HUES64 (cell line): ENCODE measurements around the gene SHF.

Experiments used
- H3K27ac ChIP-seq: 2 replicates; pipeline ENCODE4 v1.7.0; 2013; ENCODE audit warnings: low read depth, low read length, inconsistent platforms
- H3K27me3 ChIP-seq: 2 replicates; pipeline ENCODE4 v1.6.1; 2013; ENCODE audit warnings: mild to moderate bottlenecking, low read length; ENCODE audit not compliant: insufficient read depth
- H3K36me3 ChIP-seq: 2 replicates; pipeline ENCODE4 v1.6.1; 2013; ENCODE audit warnings: mild to moderate bottlenecking, low read length; ENCODE audit not compliant: insufficient read depth
- H3K4me1 ChIP-seq: 2 replicates; pipeline ENCODE4 v1.6.1; 2013; ENCODE audit warnings: mild to moderate bottlenecking, low read length, moderate library complexity; ENCODE audit not compliant: insufficient read depth
- H3K4me3 ChIP-seq: 2 replicates; pipeline ENCODE4 v1.5.1; 2013; ENCODE audit warnings: mild to moderate bottlenecking, low read length, moderate library complexity
- H3K9ac ChIP-seq: 2 replicates; pipeline ENCODE4 v1.6.1; 2013; ENCODE audit warnings: mild to moderate bottlenecking, low read depth, low read length
- H3K9me3 ChIP-seq: 2 replicates; pipeline ENCODE4 v1.6.1; 2013; ENCODE audit warnings: low read depth, low read length; ENCODE audit not compliant: insufficient read depth
- WGBS: fragments of 150-250, 120-280 bp; methylation state at CpG from one replicate; pipeline ENCODE4 v1.1.7; 2013; ENCODE audit warnings: missing lambda C conversion rate; 5-methylcytosine and 5-hydroxymethylcytosine counted together

Gene SHF

DNA sequence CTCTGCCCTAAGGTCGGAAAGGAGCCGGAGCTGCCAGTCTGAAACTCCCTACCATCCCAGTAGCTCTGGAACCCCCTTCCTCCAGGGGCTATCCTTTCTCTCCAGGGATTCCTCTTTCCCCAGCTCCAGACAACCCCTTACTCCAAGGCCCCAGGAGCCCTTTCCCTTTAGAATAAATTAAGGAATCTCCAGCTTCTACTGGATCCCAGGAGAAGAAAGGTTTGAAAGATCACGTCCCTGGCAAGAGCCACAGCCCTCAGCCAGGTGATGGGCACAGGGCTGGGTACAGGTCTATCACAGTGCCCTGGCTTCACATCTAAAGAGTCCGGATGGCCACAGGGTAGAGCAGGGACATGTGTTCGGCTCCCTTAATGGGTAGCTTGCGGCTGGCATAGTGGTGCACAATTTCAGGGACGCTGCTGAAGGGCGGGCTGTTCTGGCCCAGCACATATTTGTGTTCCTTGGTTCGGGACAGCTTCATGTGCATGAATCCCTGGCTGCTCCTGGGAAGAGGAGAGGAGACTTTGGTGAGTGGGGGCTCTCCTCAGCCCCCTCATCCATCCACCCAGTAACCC lies 20.0 kb downstream of the SHF start:
- Histone ChIP-seq H3K27ac (no peak overlapping the region; the same call in 1 of the 2 replicates), H3K36me3 (0 out of 2 replicates have a peak, but pooled peaks cover 4% of the 10 kb centered on the region), H3K9me3 (no peaks in the 10 kb centered on the region), H3K4me3 (peak overlapping the region; percentile 73), H3K9ac (0 out of 2 replicates have a peak overlapping the region, but pooled peaks have one; percentile 10), H3K4me1 (peaks cover 19% of the 10 kb centered on the region), H3K27me3 (no peaks in the 10 kb centered on the region)
- 70% methylated on average over 9 of the region's 9 CpGs for WGBS

DNA sequence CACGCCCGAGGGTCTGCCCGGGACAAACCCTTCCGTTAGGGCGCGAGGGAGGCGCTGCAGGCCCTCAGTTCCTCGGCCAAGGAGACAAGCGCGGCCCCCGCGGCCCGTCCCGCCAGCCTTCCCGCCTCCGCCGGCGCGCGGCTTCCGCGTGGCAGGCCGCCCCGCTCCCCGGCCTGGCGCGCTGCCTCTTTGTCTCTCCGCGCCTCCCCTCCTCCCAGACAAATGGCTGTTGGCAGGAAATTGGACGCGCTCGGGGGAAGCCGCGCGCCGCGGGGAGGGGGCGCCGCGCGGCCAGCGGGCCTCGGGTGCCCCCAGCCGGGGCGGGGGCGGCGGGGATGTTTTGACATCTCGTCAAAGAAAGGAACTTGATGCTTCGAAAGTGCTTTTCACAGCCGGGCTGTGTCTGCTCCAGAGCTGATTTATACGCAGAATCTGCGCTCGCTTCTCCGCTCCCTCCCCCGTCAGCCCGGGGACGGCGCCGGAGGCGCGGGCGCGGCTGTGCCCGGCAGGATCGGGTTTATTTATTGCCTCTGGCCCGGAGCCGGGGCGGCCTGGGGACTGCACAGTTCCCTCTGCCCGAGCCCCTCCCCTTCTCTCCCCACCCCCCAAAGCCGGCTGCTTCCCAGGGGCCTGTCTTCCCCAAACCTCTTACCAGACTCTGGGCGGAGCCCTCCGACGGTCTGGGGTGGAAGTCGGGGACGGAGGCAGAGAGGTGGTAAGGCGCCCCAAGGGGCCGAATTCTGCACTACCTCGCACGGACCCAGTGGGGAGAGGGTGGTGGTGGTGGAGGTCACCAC lies 20.7 kb downstream of the SHF start:
- peak overlapping the region; percentile 73 for H3K4me3 ChIP-seq
- peaks cover 19% of the 10 kb centered on the region for H3K4me1 ChIP-seq
- WGBS: under 1% methylated on average over 79 of the region's 79 CpGs
- H3K27ac ChIP-seq: peak overlapping the region; percentile 96
- 0 out of 2 replicates have a peak, but pooled peaks cover 4% of the 10 kb centered on the region for H3K36me3 ChIP-seq
- no peaks in the 10 kb centered on the region for H3K9me3 ChIP-seq
- H3K9ac ChIP-seq: peak overlapping the region; percentile 97
- no peaks in the 10 kb centered on the region for H3K27me3 ChIP-seq

DNA sequence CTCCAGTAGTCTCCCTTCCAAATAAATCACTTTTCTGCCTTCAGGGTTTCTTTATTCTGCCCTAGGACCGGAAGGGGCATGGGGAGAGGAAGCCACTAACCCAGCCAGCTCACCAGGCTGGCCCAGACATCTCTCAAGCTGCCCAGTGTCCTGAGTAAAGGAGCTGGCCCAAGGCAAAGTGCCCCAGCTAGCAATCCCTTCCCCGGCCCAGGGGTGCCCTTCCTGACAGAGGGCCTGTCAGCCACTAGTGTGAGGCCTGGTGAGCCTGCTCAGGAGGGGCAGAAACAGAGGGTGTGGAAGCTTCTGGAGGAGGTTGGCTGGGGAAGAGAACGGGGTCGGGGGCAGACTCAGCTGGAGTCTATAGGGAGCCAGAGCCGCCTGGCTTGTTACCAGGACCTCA lies 22.2 kb downstream of the SHF start:
- Histone ChIP-seq H3K27me3 (no peaks in the 10 kb centered on the region), H3K4me3 (no peak overlapping the region), H3K9ac (no peak overlapping the region), H3K36me3 (no peaks in the 10 kb centered on the region), H3K4me1 (peaks cover 19% of the 10 kb centered on the region), H3K27ac (no peak overlapping the region), H3K9me3 (no peaks in the 10 kb centered on the region)
- 91% methylated on average over 4 of the region's 5 CpGs for WGBS

DNA sequence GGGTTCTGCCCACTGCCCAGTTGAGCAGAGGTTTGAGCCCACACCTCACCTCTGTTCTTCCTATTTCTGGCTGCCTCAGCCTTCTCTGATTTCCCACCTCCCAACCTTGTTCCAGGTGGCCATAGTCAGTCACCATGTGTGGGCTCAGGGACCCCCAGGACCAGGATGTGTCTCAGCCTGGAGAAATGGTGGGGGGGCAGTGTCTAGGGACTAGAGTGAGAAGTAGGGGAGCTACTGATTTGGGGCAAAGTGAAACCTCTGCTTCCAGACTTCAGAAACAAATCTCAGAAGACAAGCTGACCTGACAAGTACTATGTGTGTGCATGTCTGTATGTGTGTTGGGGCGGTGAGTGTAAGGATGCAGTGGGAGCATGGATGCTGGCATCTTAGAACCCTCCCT lies 22.9 kb downstream of the SHF start:
- Histone ChIP-seq H3K4me3 (no peak overlapping the region), H3K9ac (no peak overlapping the region), H3K27me3 (no peaks in the 10 kb centered on the region), H3K36me3 (no peaks in the 10 kb centered on the region), H3K9me3 (no peaks in the 10 kb centered on the region), H3K27ac (no peak overlapping the region), H3K4me1 (peaks cover 14% of the 10 kb centered on the region)
- WGBS: no CpG with 5 or more reads among the region's 1 CpG

DNA sequence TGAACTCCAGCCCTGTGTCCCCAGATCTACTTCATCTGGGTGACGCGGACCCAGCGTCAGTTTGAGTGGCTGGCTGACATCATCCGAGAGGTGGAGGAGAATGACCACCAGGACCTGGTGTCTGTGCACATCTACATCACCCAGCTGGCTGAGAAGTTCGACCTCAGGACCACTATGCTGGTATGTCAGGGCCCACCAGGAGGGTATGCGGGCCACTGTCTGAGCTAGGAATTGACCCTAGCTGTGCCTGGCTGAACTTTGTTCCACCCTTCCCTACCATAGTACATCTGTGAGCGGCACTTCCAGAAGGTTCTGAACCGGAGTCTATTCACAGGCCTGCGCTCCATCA lies 24.3 kb downstream of the SHF start:
- no peaks in the 10 kb centered on the region for H3K27me3 ChIP-seq
- H3K9ac ChIP-seq: no peak overlapping the region
- WGBS: 83% methylated on average over 9 of the region's 9 CpGs
- H3K27ac ChIP-seq: no peak overlapping the region
- H3K9me3 ChIP-seq: no peaks in the 10 kb centered on the region
- no peaks in the 10 kb centered on the region for H3K36me3 ChIP-seq
- H3K4me1 ChIP-seq: peaks cover 6% of the 10 kb centered on the region
- H3K4me3 ChIP-seq: no peak overlapping the region

DNA sequence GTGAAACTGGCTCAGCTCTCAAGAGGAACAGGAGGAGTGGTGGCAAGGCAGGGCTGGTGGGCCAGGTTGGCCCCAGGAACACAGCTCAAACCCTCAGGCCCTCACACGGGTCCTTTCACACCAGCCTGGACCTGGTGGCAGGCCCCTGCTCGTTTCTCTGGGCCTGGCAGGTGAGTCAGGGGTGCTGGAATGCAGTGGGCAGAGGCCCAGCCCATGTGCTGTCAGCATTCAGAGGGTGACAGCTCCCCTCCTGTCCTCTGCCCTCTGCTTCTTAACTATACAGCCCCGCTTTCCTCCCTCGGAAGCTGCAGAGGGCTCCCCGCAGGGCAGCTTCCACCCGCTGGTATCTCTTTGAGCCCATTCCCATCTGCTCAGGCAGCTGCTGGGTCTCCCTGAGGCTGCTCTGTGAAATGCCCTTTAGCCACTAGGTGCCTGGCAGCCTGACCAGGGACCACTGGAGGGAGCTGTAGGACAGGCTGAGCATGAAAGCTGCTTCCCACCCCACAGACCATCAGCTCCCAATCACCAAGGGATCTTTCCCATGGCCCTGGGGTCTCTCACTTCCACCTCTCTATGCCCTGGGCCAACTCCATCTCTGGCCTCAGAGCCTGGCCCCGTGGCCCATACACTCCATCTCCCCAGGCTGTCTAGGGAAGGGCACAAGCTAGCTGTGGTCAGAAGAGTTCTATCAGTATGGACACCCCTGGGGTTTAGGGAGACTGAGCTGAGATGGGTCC lies 24.8 kb downstream of the SHF start:
- WGBS: 12% methylated on average over 7 of the region's 7 CpGs
- Histone ChIP-seq H3K9me3 (no peaks in the 10 kb centered on the region), H3K36me3 (no peaks in the 10 kb centered on the region), H3K4me3 (no peak overlapping the region), H3K4me1 (peaks cover 5% of the 10 kb centered on the region), H3K27ac (no peak overlapping the region), H3K27me3 (no peaks in the 10 kb centered on the region), H3K9ac (no peak overlapping the region)

DNA sequence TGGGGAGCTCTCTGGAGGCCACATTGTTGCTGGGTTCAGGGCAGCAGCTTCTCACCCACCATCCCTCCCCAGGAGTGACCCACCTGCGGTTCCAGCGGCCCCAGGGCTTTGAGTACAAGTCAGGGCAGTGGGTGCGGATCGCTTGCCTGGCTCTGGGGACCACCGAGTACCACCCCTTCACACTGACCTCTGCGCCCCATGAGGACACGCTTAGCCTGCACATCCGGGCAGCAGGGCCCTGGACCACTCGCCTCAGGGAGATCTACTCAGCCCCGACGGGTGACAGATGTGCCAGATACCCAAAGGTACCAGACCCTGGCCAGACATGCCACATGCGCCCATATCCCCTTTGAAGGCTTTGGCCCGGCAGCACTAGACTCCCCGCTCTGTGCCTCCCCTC lies 26.1 kb downstream of the SHF start:
- no peak overlapping the region for H3K4me3 ChIP-seq
- H3K27ac ChIP-seq: no peak overlapping the region
- no peaks in the 10 kb centered on the region for H3K9me3 ChIP-seq
- 94% methylated on average over 14 of the region's 14 CpGs for WGBS
- no peaks in the 10 kb centered on the region for H3K27me3 ChIP-seq
- H3K4me1 ChIP-seq: peaks cover 8% of the 10 kb centered on the region
- H3K36me3 ChIP-seq: no peaks in the 10 kb centered on the region
- no peak overlapping the region for H3K9ac ChIP-seq

DNA sequence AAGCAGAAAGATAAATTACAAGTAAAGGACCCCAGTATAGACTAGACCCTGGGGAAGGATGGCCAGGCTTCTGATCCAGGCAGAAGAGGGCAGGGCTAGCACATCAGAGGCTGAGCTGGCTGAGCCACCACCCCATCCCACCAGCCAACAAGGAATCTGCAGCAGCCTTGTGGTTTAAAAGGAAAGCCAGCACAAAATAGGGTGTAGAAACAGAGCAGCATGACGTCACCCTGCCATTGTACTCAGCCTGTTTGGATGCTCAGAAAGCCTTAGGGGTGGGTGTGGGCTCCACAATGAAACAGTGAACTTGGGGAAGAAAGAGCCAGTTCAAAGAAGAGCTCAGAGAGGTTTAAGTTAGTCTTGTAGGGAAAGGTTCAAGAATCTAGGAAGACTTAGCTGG lies 29.8 kb downstream of the SHF start:
- no peaks in the 10 kb centered on the region for H3K9me3 ChIP-seq
- WGBS: 25% methylated on average over 1 of the region's 1 CpG
- peaks cover 8% of the 10 kb centered on the region for H3K4me1 ChIP-seq
- no peak overlapping the region for H3K27ac ChIP-seq
- H3K36me3 ChIP-seq: no peaks in the 10 kb centered on the region
- H3K27me3 ChIP-seq: no peaks in the 10 kb centered on the region
- no peak overlapping the region for H3K9ac ChIP-seq
- no peak overlapping the region for H3K4me3 ChIP-seq

DNA sequence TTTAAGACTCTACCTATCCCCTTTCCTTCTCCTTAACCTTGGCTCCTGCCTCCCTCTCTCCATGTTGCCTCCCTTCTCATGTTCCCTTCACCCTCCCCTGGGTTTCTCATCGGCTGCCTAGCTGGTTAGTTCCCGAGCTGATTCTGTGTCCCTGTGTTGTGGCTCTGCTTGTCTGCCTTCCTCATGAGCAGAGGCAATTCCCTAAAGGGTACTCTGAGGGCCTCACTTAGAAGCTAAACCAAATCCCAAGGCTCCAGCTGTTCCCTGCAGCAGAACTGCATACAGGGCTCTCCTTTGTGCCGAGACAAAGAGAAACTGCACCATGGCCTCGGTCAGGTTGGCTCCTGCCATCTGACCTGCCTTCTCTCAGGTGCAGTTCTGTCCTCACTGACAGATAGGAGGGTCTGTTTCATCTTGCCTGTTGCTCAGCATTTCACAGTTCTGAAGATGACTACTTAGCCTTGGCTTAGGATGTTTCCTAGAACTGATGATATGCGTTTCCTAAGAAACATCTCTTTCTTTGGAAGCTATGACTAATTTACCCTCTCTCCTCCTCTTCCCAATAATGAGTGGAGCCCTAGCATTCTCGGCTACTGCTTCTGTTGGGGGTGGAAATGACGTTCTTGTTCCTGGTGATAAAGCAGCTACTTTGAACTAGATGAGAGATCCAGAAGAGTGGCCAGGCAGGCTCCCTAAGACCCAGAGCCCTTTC lies 30.9 kb downstream of the SHF start:
- WGBS: 76% methylated on average over 7 of the region's 7 CpGs
- peaks cover 8% of the 10 kb centered on the region for H3K4me1 ChIP-seq
- H3K36me3 ChIP-seq: no peaks in the 10 kb centered on the region
- no peak overlapping the region for H3K9ac ChIP-seq
- no peaks in the 10 kb centered on the region for H3K27me3 ChIP-seq
- H3K9me3 ChIP-seq: no peaks in the 10 kb centered on the region
- no peak overlapping the region for H3K4me3 ChIP-seq
- H3K27ac ChIP-seq: no peak overlapping the region

DNA sequence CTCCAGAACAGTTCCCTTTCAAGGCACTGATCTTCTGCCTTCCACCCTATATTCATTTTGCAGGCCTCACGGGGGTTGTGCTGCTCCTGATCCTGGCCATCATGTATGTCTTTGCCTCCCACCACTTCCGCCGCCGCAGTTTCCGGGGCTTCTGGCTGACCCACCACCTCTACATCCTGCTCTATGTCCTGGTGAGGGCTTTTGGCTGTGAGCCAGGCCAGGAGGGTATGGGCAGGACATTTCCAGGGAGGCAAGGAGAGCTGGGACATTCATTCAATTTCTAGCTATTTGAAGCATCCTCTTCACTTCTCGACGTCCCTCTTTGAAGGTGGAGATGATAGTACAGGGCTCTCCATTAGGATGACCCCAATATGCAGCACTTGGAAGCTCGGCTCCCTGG lies 32.0 kb downstream of the SHF start:
- Histone ChIP-seq H3K4me1 (peaks cover 8% of the 10 kb centered on the region), H3K36me3 (no peaks in the 10 kb centered on the region), H3K27me3 (no peaks in the 10 kb centered on the region), H3K9me3 (no peaks in the 10 kb centered on the region), H3K4me3 (no peak overlapping the region), H3K27ac (no peak overlapping the region), H3K9ac (no peak overlapping the region)
- WGBS: 97% methylated on average over 8 of the region's 8 CpGs
